Hepatocyte (in vitro differentiated cells): ENCODE data around the gene WWTR1.

Source experiments
- CTCF ChIP-seq: fragments of 200-600 bp; sonication (generic); IDR thresholded peaks from 2 replicates; pipeline ENCODE4 v1.5.1; 2016; ENCODE audit warnings: antibody characterized with exemption, mild to moderate bottlenecking; ENCODE audit not compliant: poor library complexity
- EZH2 ChIP-seq: fragments of 200-600 bp; sonication (generic); IDR thresholded peaks from 2 replicates; pipeline ENCODE4 v1.6.1; 2016; ENCODE audit warnings: antibody characterized with exemption, mild to moderate bottlenecking, borderline replicate concordance

- TF ChIP-seq CTCF (no peak), EZH2 (no peak)
These were observed 2.6 kb upstream of the WWTR1 start for GRCh38 chr3:149660462-149660861.
